Measurements from ENCODE around the gene SDF2L1.

SDF2L1 gene

GRCh38 chr22:21661991-21662390 is 19.9 kb downstream of the SDF2L1 start:
- H4K20me1 ChIP-seq (ENCODE audit: insufficient read depth, low read length), result no peaks in the 10 kb centered on the region
- H3F3A ChIP-seq (ENCODE audit: insufficient read depth, low read length), result no peaks in the 10 kb centered on the region
- no peak overlapping the region for H3K9ac ChIP-seq (ENCODE audit: low read length)
- no peaks in the 10 kb centered on the region for H3K9me2 ChIP-seq (ENCODE audit: low read depth, low read length)
- no peaks in the 10 kb centered on the region for H3K79me2 ChIP-seq (ENCODE audit: insufficient read depth, low read length)
- H3K4me2 ChIP-seq (ENCODE audit: low read length), result no peak overlapping the region
- H3K9me3 ChIP-seq (ENCODE audit: low read length), result no peaks in the 10 kb centered on the region
- H3K36me3 ChIP-seq (ENCODE audit: insufficient read depth, low read length), result no peaks in the 10 kb centered on the region
- no peak for TF ChIP-seq CTCF (IDR thresholded peaks at IDR 0.05; ENCODE audit: low read length)
- TF ChIP-seq EZH2 (IDR thresholded peaks at IDR 0.05; ENCODE audit: borderline replicate concordance, low read length), result no peak
- H3K27ac ChIP-seq (ENCODE audit: low read depth, low read length, poor library complexity, severe bottlenecking), result no peak overlapping the region
- H3K4me1 ChIP-seq (ENCODE audit: insufficient read depth, low read length, severe bottlenecking), result peaks cover 26% of the 10 kb centered on the region
- no peak overlapping the region for H3K4me3 ChIP-seq (ENCODE audit: low read depth, low read length, poor library complexity, severe bottlenecking)
- H2AFZ ChIP-seq (ENCODE audit: low read length), result no peak overlapping the region
- no peaks in the 10 kb centered on the region; the same call in 1 of the 2 replicates for H3K27me3 ChIP-seq (ENCODE audit: insufficient read depth, low read length)

- peaks cover 20% of the 10 kb centered on the region for H3K4me1 ChIP-seq (ENCODE audit: insufficient read depth, low read length, severe bottlenecking)
Measured at GRCh38 chr22:21663738-21664137, 21.6 kb downstream of the SDF2L1 start.

GRCh38 chr22:21665047-21665851 is 23.1 kb downstream of the SDF2L1 start:
- Histone ChIP-seq H2AFZ (ENCODE audit: low read length) (peak overlapping the region; percentile 66; the same call in 1 of the 2 replicates), H3K27ac (ENCODE audit: low read depth, low read length, poor library complexity, severe bottlenecking) (peak overlapping the region; percentile 83), H3K79me2 (ENCODE audit: insufficient read depth, low read length) (peaks cover 4% of the 10 kb centered on the region; the same call in 1 of the 2 replicates), H3K9me2 (ENCODE audit: low read depth, low read length) (no peaks in the 10 kb centered on the region), H3K9ac (ENCODE audit: low read length) (peak overlapping the region; percentile 75), H3K36me3 (ENCODE audit: insufficient read depth, low read length) (peaks cover 1% of the 10 kb centered on the region; the same call in 1 of the 2 replicates), H3K4me2 (ENCODE audit: low read length) (peak overlapping the region; percentile 89), H3F3A (ENCODE audit: insufficient read depth, low read length) (no peaks in the 10 kb centered on the region), H3K27me3 (ENCODE audit: insufficient read depth, low read length) (no peaks in the 10 kb centered on the region; the same call in 1 of the 2 replicates), H3K4me3 (ENCODE audit: low read depth, low read length, poor library complexity, severe bottlenecking) (peak overlapping the region; percentile 79), H4K20me1 (ENCODE audit: insufficient read depth, low read length) (no peaks in the 10 kb centered on the region), H3K9me3 (ENCODE audit: low read length) (no peaks in the 10 kb centered on the region), H3K4me1 (ENCODE audit: insufficient read depth, low read length, severe bottlenecking) (peaks cover 30% of the 10 kb centered on the region)
- TF ChIP-seq CTCF (IDR thresholded peaks at IDR 0.05; ENCODE audit: low read length), result no peak
- no peak for TF ChIP-seq EZH2 (IDR thresholded peaks at IDR 0.05; ENCODE audit: borderline replicate concordance, low read length)

More at GRCh38 chr22:21663738-21664137, 21.6 kb downstream of the SDF2L1 start:
- no peaks in the 10 kb centered on the region for H4K20me1 ChIP-seq (ENCODE audit: insufficient read depth, low read length)
- no peak overlapping the region for H3K27ac ChIP-seq (ENCODE audit: low read depth, low read length, poor library complexity, severe bottlenecking)
- no peaks in the 10 kb centered on the region for H3F3A ChIP-seq (ENCODE audit: insufficient read depth, low read length)
- no peaks in the 10 kb centered on the region for H3K36me3 ChIP-seq (ENCODE audit: insufficient read depth, low read length)
- H3K9ac ChIP-seq (ENCODE audit: low read length), result no peak overlapping the region
- TF ChIP-seq CTCF (IDR thresholded peaks at IDR 0.05; ENCODE audit: low read length) (no peak), EZH2 (IDR thresholded peaks at IDR 0.05; ENCODE audit: borderline replicate concordance, low read length) (no peak)
- H3K4me3 ChIP-seq (ENCODE audit: low read depth, low read length, poor library complexity, severe bottlenecking), result no peak overlapping the region
- no peak overlapping the region for H2AFZ ChIP-seq (ENCODE audit: low read length)
- no peaks in the 10 kb centered on the region for H3K9me3 ChIP-seq (ENCODE audit: low read length)
- H3K79me2 ChIP-seq (ENCODE audit: insufficient read depth, low read length), result peaks cover 4% of the 10 kb centered on the region; the same call in 1 of the 2 replicates
- H3K4me2 ChIP-seq (ENCODE audit: low read length), result no peak overlapping the region
- no peaks in the 10 kb centered on the region for H3K9me2 ChIP-seq (ENCODE audit: low read depth, low read length)
- H3K27me3 ChIP-seq (ENCODE audit: insufficient read depth, low read length), result no peaks in the 10 kb centered on the region; the same call in 1 of the 2 replicates

All from OCI-LY1 (cell line).